ENCODE measurements around the gene ZCCHC13.
"Not testable (repeated sequence)": the region's sequence is repeated elsewhere in the genome, so short reads cannot be mapped to it uniquely, and the experiment has no call there.

ZCCHC13 gene

DNA sequence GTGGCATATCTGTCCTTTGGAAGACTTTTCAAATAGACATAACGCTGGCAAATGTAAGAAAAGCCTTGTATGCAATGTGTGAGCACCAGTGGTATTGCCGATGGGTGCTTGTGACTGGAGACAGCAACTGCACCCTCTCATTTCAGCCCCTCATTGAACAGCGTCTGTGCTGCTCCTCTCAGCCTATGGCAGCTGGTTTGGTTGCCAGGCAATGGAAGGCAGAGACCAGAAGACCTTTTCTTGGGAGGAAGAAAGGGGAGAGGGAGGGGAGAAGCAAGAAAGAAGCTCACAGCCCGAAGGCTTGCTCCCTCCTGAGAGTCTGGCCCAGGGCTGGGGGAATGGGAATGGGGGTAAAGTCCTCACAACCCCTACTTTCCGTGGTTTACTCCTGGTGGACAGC is 20.2 kb downstream of the ZCCHC13 start:
- no peak for DNase-seq

DNA sequence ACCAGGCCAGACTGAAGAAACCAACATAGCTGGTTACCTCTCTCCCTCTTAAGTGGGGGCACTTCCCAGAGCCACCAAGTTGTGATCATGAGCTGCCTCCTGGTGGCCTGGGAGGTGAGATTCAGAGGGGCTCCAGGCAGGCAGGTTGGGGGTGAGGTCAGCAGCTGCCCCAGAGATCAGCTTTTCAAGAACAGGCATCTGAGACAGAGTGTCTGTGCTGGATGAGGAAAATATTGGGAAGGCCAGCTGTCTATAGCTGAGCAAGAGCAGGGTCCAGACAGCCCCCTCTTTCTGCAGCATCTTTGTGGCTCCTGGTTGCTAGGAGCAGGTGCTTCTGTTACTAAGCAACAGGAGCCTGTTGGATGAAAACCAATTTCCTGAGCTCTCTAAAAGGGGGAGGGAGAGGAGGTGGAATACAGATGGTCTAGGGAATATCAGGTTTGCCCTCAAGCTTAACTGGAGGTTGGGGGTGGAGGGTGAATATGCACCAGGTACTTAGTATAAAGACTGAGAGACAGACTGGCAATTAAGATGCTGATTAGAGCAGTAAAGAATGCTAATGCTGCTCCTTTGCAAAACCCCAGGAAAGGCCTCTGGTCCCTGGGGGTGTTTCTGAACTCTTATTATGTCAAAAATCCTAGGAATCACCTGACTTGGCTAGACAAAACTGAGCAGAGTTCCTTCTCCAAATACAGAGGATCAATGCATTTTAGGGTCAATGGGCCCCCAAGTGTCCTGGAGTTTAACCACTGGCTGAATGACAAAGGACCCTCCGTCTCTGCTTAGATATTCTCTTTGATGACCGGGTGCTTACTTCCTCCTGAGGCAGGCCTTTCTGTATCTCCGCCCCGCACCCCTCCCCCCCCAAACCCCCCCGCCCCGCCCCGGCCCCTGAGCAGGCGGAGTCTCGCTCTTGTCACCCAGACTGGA is 21.4 kb downstream of the ZCCHC13 start:
- DNase-seq: peak in 1 of 2 donors; percentile 3

DNA sequence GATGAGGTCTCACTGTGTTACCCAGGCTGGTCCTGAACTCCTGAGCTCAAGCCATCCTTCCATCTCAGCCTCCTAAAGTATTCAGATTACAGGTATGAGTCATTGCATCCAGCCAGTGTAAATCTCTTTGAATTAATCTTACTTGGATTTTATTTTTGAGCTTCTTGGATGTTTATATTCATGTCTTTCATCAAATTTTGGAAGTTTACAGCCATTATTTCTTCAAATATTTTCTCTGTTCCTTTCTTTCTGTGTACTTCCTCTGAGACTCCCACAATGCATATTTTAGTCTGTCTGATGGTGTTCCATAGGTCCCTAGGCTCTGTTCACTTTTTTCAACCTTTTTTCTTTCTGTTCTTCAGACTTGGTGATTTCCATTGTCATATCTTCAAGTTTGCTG is 34.9 kb downstream of the ZCCHC13 start:
- DNase-seq: no peak

DNA sequence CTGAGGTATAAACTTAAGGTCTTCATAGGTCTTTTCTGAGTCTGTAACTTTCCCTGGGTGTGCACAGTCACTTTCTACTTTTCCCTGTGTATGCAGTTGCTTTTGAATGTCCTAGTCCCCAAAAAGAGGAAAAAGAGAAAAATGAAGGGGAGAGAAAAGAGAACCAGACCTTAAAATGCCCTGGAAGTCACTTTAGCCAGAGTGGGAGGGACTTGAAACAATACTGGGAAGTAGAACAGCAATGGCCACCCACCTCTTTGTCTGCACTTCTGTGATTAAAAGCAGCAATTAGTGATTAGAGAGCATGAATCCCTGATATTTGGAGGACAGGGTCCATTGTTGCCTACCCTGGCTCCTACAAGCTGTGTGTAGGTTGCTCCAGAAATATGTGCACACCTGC is 36.1 kb downstream of the ZCCHC13 start:
- DNase-seq: no peak

DNA sequence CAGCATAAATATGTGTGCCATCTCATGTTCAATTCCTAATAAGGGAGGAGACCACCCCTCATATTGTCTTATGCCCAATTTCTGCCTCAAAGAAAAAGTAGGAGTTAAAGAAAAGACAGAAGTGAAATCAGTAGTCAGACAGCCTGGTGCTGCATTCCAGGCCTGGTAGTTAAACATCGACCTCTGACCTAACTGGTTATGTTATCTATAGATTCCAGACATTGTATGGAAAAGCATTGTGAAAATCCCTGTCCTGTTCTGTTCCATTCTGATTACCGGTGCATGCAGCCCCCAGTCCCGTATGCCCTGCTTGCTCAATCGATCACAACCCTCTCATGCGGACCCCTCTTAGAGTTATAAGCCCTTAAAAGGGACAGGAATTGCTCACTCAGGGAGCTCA is 38.2 kb downstream of the ZCCHC13 start:
- not testable (repeated sequence) for DNase-seq

DNA sequence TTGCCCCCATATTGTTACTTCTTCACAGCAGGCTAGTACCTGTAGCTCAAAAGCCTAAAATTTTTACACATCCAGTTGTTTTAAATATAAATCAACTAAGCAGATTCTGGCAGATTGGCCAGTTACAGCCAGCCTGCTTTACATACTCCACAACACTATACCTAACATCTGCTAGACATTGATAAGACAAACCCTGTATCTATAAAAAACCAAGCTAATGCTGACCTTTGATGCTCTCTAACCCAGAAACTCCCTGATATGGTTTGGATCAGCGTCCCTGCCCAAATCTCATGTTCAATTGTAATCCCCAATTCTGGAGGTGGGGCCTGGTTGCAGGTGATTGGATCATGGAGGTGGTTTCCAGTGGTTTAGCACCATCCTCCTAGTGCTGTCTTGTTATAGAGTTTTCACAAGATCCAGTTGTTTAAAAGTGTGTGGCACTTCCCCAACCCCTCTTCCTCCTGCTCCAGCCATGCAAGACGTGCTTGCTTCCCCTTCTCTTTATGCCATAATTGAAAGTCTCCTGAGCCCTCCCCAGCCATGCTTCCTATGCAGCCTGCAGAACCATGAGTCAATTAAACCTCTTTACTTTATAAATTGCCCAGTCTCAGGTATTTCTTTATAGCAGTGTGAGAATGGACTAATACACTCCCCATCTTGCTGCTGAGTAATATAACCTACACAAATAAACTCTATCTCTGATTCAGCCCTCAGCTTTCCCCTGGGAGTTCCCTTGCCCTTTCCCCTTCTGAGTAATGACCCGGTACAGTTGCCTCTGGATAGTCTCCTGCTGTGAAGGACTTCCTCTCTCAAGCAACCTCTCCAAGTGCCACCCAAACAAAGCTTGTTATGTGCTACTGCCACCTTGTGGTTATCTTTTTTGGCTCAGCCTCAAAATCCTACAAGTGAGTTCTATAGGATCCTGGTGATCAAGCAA is 39.6 kb downstream of the ZCCHC13 start:
- DNase-seq: peak; percentile 52 to 58

DNA sequence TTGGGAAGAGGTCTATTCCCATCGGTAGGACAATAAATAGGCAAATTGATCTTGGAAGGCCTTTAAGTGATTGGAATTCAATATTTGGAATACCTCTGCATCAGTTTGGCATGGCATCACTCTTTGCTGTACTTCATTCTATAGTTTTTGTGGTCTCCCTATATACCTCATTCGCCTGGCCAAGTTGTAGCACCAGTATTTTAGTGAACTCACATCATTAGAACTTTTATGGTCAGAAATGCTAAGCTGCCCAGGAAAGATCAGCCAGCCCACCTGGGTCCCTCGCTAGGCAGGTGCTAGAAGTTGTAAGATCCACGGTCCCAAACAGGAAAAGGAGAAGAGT is 40.3 kb downstream of the ZCCHC13 start:
- no peak for DNase-seq

DNA sequence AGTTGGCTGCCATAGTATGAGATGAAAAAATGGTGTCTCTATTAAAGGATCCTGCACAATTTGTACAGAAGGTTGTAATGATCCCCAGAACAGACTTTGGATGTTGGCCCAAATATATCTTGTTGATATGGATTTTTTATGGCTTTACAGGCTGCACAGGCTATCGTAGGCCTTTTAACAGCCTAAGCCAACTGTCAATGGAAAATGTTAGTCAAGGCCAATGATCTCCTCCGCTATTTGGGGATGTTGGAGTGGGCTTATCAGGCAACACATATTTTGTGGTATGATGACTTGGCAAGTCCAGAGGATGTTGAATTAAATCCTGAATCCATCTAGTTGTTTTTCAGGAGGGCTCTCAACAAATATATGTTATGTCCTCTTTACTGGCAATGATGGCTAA is 42.1 kb downstream of the ZCCHC13 start:
- no peak for DNase-seq

DNA sequence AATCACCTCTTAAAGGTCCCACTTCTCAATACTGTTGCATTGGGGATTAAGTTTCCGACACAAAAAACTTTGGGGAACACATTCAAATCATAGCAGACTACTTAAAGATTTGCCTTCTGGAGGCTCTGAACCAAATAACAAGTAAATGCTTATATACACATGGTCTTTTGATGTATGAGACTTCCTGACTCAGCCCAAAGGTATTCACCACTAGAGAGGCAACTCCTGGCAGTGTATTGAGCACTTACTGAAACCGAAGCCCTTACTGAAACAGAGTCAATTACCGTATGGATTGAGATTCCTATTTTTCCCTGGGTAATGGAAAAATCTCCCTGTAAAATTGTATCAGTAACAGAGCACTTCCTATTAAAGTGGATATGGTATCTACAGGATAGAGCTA is 45.4 kb downstream of the ZCCHC13 start:
- no peak for DNase-seq

DNA sequence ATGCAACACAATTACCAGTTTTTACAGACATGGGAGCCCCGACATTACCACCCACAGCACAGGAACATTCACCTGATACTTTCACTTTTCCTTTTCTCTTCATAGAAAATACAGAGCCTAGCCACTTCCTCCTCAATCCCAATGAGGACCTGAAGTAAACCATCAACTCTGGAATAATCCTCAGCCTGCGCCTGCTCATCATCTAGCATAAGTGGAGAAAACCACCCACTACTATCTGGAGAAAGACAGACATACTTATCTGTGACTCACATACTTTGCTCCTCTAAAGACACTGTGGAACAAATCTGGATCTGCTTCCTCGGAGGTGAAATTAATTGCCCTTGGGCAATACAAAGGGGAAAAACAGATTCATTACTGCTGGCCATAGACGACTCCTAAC is 47.8 kb downstream of the ZCCHC13 start:
- DNase-seq: no peak

DNA sequence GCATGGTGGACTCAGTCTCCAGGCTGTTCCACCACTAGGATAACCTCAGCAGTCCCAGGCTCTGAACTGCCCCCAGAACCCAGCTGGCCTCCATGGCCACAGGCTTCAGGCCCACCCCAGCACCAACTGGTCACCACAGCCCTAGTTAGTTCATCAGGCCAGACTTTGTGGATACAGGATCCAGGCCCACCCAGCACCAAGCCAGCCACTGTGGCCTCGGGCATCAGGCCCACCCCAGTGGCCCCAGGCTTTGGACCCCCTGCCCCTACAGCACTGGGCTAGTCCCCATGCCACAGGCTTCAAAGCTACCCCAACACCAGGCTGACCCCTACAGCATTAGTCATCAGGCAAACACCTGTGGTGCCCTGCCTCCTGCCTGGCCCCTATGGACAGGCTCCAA is 50.0 kb downstream of the ZCCHC13 start:
- DNase-seq: no peak

Data from CD4-positive, alpha-beta T cell treated with Interferon alpha-2 for 1 hour (primary cell).